SH-SY5Y (cell line): ENCODE results near the gene CRYBB2.

Experiments used
- GATA2 ChIP-seq: IDR thresholded peaks from 2 replicates; pipeline ENCODE4 v1.6.1; 2011; ENCODE audit warnings: mild to moderate bottlenecking, low read depth, low read length
- GATA3 ChIP-seq: IDR thresholded peaks from 2 replicates; pipeline ENCODE4 v1.6.1; 2011; ENCODE audit warnings: low read depth, mild to moderate bottlenecking, low read length, moderate library complexity

GRCh38 chr22:25223269-25223850 is 3.9 kb downstream of the CRYBB2 start:
- TF ChIP-seq GATA3: no peak
- TF ChIP-seq GATA2: no peak
